ENCODE measurements around the gene GPR161.
"Not testable (repeated sequence)": the region's sequence is repeated elsewhere in the genome, so short reads cannot be mapped to it uniquely, and the experiment has no call there.

The GPR161 gene

GRCh38 chr1:168089326-168089978 is 47.3 kb downstream of the GPR161 start:
- DNase-seq (ENCODE audit: low read depth in 2 of 3, low spot score in 1 of 3) = no peak

GRCh38 chr1:168088511-168089325 is 48.0 kb downstream of the GPR161 start:
- no peak for DNase-seq (ENCODE audit: low read depth in 2 of 3, low spot score in 1 of 3)

GRCh38 chr1:168087696-168088095 is 49.0 kb downstream of the GPR161 start:
- DNase-seq (ENCODE audit: low read depth in 2 of 3, low spot score in 1 of 3) = no peak

- no peak for DNase-seq (ENCODE audit: low read depth in 2 of 3, low spot score in 1 of 3)
Observed at GRCh38 chr1:168086438-168086837, 50.3 kb downstream of the GPR161 start.

- no peak for DNase-seq (ENCODE audit: low read depth in 2 of 3, low spot score in 1 of 3)
Observed at GRCh38 chr1:168085401-168085872, 51.3 kb downstream of the GPR161 start.

- DNase-seq (ENCODE audit: low read depth in 2 of 3, low spot score in 1 of 3) = peak; percentile 40 to 68 (median 47)
Observed at GRCh38 chr1:168084396-168085231, 52.1 kb downstream of the GPR161 start.

- DNase-seq (ENCODE audit: low read depth in 2 of 3, low spot score in 1 of 3) = no peak
Observed at GRCh38 chr1:168083456-168084325, 53.0 kb downstream of the GPR161 start.

- peak; percentile 35 to 67 (median 60) for DNase-seq (ENCODE audit: low read depth in 2 of 3, low spot score in 1 of 3)
Observed at GRCh38 chr1:168082008-168082876, 54.5 kb downstream of the GPR161 start.

- DNase-seq (ENCODE audit: low read depth in 2 of 3, low spot score in 1 of 3) = no peak
Observed at GRCh38 chr1:168081373-168082007, 55.2 kb downstream of the GPR161 start.

- no peak for DNase-seq (ENCODE audit: low read depth in 2 of 3, low spot score in 1 of 3)
Observed at GRCh38 chr1:168079761-168080160, 57.0 kb downstream of the GPR161 start.

- DNase-seq (ENCODE audit: low read depth in 2 of 3, low spot score in 1 of 3) = no peak
Observed at GRCh38 chr1:168069384-168069783, 67.3 kb downstream of the GPR161 start.

GRCh38 chr1:168065506-168065905 is 71.2 kb downstream of the GPR161 start:
- DNase-seq (ENCODE audit: low read depth in 2 of 3, low spot score in 1 of 3) = no peak

- no peak for DNase-seq (ENCODE audit: low read depth in 2 of 3, low spot score in 1 of 3)
Observed at GRCh38 chr1:168064216-168064615, 72.5 kb downstream of the GPR161 start.

- no peak for DNase-seq (ENCODE audit: low read depth in 2 of 3, low spot score in 1 of 3)
Observed at GRCh38 chr1:168057921-168058320, 78.8 kb downstream of the GPR161 start.

- DNase-seq (ENCODE audit: low read depth in 2 of 3, low spot score in 1 of 3) = no peak
Observed at GRCh38 chr1:168057355-168057754, 79.4 kb downstream of the GPR161 start.

- DNase-seq (ENCODE audit: low read depth in 2 of 3, low spot score in 1 of 3) = not testable (repeated sequence)
Observed at GRCh38 chr1:168056152-168056551, 80.6 kb downstream of the GPR161 start.

- DNase-seq (ENCODE audit: low read depth in 2 of 3, low spot score in 1 of 3) = no peak
Observed at GRCh38 chr1:168054117-168054516, 82.6 kb downstream of the GPR161 start.

GRCh38 chr1:168053681-168054080 is 83.0 kb downstream of the GPR161 start:
- DNase-seq (ENCODE audit: low read depth in 2 of 3, low spot score in 1 of 3) = no peak

GRCh38 chr1:168050880-168051279 is 85.8 kb downstream of the GPR161 start:
- DNase-seq (ENCODE audit: low read depth in 2 of 3, low spot score in 1 of 3) = no peak

Measured in stimulated activated CD4-positive, alpha-beta T cell treated with anti-CD3 and anti-CD28 coated beads, Interleukin-12 subunit alpha, Interleukin-12 subunit beta, amount 100 ng/mL, for 48 hours (primary cell).